Left cardiac atrium (tissue), 4 donors: ENCODE measurements around the gene TWF2. TPM values are rescaled to one million over a fixed set of nuclear protein-coding genes. Genes with fewer than 3 reads are reported as not detected.
"Not testable (repeated sequence)": the region's sequence is repeated elsewhere in the genome, so short reads cannot be mapped to it uniquely, and the experiment has no call there.

Experiments used
- ATAC-seq, 2 donors: fragments of 200-7000 bp; cut with Tn5 transposase; one replicate each; pipeline ENCODE4 v1.9.1; 2020; ENCODE audit warnings: mild to moderate bottlenecking in 2 of 2, moderate library complexity in 2 of 2
- DNase-seq: peaks from one replicate; pipeline ENCODE4 v3.0.0-alpha.2; 2020
- intact Hi-C, 2 donors: fragments of 100-400 bp; cut with DNase I; formaldehyde crosslinking; loops; one replicate each; pipeline versions ENCODE4 v1.14.1 to v1.15.1; 2022 to 2023
- long read RNA-seq: library from polyadenylated mRNA; unstranded; transcript quantifications from one replicate; pipeline ENCODE4 v2.0.0, GENCODE V29; 2021
- total RNA-seq, 2 donors: library from RNA; stranded (reverse); fragmentation: NEBNext Ultra II Directional; extraction: Animal tissue kit (Norgen Biotek cat#: 25700); gene quantifications; one replicate each; pipeline ENCODE4 v1.2.1, GENCODE V29; 2021
- donor health status: DM: no; HTN: yes; CAD: no.
- donor health status: DM: no; HTN: yes; CAD: no; lungs with severe emphysema.
- donor health status: DM: yes; HTN: yes; CAD: no.
- donor health status: Dilated cardiomyopathy.

The TWF2 gene
- total RNA-seq = 10 to 100 TPM; 45.9 to 51.7 TPM
- long read RNA-seq, transcript TWF2-201 (9 exons, 1,718 nt) = major isoform, 115 of 140 reads
- long read RNA-seq, partial matches to known transcripts = 17 of 140 reads
- long read RNA-seq, other reads (novel, unspliced or antisense) = 8 of 140 reads

GRCh38 chr3:52238761-52239701, at the start of gene TWF2:
TSS of gene TWF2 (minus strand) at chr3:52239158. CDS start at chr3:52239016, 142 bp downstream.
- intact Hi-C loops = no loop called here
- peak; percentile 88 for DNase-seq
- peak; percentile 91 to 92 for ATAC-seq

DNA sequence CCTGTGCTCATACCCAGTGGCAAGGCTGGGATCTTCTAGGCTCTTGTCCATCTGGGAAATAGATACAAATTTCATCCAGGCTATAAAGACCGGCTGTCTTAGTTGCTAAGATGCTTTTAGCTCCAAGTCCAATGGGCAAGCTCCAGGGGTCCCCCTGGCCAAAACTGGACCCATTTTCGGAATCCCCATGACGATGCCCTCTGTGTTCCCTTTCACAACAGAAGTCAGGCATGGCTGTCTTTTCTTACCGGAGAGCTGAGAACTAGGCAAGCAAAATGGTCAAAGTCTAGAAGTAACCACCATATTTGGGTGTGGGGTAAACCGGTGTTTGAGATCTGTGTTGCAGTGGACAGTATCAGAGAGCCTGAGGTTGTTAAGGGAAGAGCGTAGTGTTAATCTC, 49.7 kb upstream of the TWF2 start:
- intact Hi-C loops = no loop called here
- ATAC-seq = no peak
- DNase-seq = no peak

- intact Hi-C loops = no loop called here
- DNase-seq (peak; percentile 67), ATAC-seq (peak in 1 of 2 donors; percentile 7)
Measured at GRCh38 chr3:52286777-52287110, 47.8 kb upstream of the TWF2 start.

GRCh38 chr3:52284051-52284450, 45.1 kb upstream of the TWF2 start:
- DNase-seq, ATAC-seq, intact Hi-C loops: not testable (repeated sequence)

DNA sequence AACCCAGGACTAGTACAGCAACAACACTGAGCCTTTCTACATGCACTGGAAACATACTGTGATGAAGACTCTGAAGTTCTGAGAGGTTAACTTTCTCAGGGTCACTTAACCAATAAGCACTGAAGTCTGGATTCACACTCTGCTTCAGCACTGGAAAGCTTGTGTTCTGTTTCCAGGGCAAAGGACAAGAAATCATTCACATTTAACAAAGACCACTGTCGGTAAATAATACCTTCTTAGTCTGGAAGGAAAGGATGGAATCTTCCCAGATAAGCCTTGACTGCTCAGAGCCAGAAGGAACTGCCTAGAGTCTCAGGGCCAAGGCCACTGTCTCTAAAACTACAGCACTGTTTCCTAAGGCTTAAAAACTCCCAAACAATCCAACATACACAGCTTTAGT, 44.3 kb upstream of the TWF2 start:
- intact Hi-C loops = no loop called here
- no peak for ATAC-seq

DNA sequence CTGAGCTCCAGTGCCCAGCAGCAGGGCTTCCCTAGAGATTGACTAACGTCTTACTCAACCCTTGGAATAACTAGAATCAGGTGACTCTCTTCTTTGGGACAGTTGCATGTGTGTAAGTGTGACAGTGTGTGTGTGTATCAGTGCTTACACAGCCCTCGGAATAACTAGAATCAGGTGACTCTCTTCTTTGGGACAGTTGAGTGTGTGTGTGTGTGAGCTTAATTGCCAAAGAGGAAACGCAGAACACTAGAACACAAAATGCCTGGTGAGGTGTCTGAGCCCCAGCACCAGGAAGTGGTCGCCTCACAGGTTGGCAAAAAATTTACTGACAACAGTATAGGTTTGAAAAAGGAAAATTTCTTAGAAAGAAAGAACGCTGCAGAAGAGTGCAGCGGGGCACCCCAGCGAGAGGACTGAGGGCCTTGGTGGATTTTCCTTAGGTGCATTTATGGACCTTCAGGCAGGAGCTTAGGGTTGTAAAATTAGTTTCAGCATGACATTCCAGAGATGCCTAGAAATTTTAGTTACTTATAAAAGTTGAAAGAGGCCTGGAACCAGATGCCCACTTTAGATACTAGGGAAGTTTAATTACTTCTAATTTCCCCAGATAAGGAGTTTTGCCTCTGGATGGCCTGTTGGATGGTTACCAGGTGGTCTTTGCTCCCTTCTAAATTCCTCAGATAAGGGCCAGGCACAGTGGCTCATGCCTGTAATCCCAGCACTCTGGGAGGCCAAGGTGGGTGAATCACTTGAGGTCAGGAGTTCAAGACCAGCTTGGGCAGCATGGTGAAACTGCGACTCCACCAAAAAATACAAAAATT, 43.2 kb upstream of the TWF2 start:
- DNase-seq = no peak
- no peak for ATAC-seq
- intact Hi-C loops = no loop called here

More for the DNA sequence above, 44.3 kb upstream of the TWF2 start:
- DNase-seq = no peak

DNA sequence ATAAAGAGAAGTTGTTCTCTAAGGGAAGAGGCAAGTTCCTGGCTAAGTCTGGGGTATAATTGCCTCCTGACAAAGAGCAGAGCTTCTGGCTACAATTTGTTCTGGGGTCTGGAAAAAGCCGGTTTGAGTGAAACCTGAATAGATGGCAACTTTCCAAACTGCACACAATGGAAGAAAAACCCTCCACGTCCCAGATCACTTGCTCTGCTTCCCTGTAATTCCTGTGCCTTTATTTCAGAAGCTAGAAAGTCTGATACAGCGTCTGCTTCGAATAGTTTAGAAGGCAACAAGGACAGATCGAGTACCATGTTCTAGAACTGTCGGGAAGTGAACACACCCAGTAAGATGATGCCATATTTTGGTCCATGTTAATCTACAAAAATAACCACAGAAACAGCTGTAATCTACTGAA, 41.1 kb upstream of the TWF2 start:
- ATAC-seq = no peak
- intact Hi-C loops = no loop called here
- no peak for DNase-seq

- intact Hi-C loops = loop anchor here in 1 of 2 donors (5.0 kb wide), 2 partner anchors 37 to 277 kb away; no protein-coding TSS in a partner anchor
- no peak for DNase-seq
- ATAC-seq = no peak
Measured at GRCh38 chr3:52279596-52279995, 40.6 kb upstream of the TWF2 start.

DNA sequence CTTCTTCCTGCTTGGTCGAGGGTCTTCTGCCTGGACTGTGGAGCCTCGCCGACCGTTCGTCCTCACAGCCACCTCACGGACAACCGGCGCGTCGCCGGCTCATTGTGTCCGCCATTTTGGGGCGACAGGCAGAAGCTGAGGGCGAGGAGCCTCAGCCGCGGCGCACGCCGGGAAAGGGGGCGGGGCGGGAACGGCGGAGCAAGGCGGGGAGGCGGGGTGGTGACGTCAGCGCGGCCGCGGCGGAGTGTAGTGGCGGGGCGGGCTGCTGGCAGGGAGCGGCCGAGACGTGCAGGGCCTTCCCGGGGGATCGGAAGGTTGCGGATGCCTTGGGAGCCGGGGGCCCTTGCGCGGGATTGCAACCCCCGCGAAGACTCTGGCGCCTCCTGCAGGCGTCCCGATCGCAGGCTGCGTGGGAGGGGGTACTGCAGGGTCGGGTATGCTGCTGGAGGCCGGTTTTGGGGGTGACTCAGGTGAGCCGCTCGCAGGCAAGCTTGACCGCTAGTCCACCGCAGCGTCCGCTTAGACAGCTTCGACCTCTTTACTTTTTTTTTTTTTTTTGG, 39.6 kb upstream of the TWF2 start, which contains the start of gene WDR82:
WDR82 (minus strand) TSS at position 140 of the 560 bp plus-strand sequence. CDS start 288 bp downstream, outside the sequence.
- DNase-seq (peak; percentile 98), ATAC-seq (peak; percentile 97)
- intact Hi-C loops = loop anchor here in 1 of 2 donors (5.0 kb wide), 2 partner anchors 36 to 276 kb away; no protein-coding TSS in a partner anchor

DNA sequence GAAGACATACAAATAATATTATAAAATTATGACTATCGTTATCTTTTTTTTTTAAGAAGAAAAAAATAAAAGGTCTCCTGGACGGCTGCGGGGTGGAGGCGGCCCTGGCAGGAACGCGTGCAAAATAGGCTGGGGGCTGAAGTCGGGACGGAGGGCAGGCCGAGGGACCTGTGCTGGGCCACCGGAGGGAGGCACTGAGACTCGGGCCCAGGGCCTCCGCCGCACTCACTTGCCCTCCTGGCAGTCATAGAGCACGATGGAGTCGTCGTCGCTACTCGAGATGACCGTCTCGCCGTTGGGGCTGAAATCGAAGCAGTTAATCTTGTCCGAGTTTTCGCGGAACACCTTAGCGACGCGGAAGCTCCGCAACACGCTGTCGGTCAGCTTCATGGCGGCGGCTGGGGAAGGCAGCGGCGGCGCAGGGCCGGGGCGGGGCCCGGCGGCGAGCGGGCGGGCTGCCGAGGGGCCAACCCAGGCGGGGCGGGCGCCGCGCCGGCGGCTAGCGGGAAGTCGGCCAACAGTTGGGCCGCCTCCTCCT, 39.1 kb upstream of the TWF2 start:
- peak; percentile 68 for DNase-seq
- ATAC-seq = peak; percentile 82 to 88

DNA sequence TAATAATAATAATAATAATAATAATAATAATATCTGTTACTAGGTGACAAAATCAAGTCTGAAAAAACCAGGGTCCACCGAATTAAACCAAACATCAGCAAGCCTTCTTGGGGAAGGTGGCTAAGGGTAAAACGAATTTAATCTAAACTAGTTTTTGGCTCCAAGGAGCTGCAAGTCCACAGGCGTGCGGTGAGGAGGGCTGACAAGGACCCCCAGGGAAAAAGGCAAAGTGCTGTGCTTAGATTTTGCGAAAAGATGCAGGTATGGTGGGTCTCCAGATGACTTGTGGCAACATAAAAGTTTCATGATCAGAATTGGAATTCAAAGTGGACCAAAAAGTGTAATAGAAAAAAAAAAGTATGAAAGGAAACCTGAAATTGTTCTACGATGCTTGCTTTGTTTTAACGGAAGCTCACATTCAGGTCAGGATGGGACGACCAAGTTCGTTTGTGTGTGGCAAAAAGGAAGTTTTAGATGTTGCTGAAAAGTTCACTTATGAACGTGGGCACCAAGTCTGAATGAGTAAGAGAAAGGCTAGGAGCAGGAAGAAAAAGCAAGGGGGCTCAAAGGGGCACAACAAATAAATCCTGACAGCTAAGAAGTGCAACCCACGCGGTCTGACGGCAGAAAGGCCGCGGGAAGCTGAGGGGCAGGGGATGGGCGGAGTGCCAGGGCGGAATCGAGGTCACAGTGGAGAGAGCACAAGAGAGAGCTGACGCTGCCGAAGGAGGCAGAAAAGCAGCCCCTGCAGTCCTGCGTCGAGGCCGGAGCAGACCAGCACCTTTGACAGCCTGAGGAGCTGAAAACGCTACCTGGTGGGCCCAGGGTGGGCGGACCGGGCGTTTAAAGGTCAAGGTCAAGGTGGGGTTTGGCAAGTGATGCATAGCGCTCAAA, 38.4 kb upstream of the TWF2 start:
- intact Hi-C loops = loop anchor here in 1 of 2 donors (5.0 kb wide), 2 partner anchors 35 to 275 kb away; no protein-coding TSS in a partner anchor
- peak; percentile 64 for ATAC-seq
- peak; percentile 88 for DNase-seq

More for the DNA sequence above, 39.1 kb upstream of the TWF2 start:
- intact Hi-C loops = loop anchor here in 1 of 2 donors (5.0 kb wide), 2 partner anchors 36 to 276 kb away; no protein-coding TSS in a partner anchor

- intact Hi-C loops = loop anchor here in 1 of 2 donors (5.0 kb wide), 2 partner anchors 32 to 272 kb away; no protein-coding TSS in a partner anchor
- ATAC-seq, DNase-seq: not testable (repeated sequence)
Measured at GRCh38 chr3:52274781-52275180, 35.8 kb upstream of the TWF2 start.

DNA sequence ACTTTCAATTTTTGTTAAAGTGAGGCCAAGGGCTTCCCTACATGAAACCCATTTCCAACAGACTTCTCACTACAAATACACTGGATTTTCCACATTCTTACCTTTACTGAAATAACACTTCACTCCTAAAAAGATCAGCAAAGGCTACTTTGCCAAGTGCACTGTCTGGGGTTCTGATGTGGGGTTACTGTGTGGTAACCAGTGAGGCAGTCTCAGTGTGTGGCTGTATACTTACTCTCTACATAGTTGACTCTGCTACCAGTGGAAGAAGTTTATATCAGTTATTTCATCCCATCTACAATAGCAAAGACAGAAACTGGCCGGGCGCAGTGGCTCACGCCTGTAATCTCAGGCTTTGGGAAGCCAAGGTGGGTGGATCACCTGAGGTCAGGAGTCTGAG, 33.9 kb upstream of the TWF2 start:
- no peak for DNase-seq
- intact Hi-C loops = no loop called here
- ATAC-seq = no peak

GRCh38 chr3:52272172-52272571, 33.2 kb upstream of the TWF2 start:
- intact Hi-C loops, DNase-seq, ATAC-seq: not testable (repeated sequence)

DNA sequence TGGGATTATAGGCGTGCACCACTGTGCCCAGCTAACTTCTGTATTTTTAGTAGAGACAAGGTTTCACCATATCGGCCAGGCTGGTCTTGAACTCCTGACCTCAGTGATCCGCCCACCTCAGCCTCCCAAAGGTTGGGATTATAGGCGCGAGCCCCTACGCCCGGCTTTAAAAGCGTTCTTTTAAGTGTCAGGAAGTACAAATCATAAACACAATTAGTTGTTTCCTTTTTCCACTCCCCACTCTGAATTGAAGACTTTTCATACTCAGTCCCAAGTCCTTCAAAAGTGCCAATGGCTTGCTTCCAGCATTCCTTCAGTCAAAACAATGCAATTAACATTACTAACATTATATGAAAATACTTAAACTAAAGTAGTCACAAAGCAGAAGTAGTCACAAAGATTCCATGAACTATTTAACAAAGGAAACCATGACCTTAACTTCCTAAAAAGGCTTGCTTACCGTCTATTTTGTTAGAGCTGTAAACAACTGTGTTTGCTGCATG, 31.3 kb upstream of the TWF2 start:
- intact Hi-C loops = no loop called here
- ATAC-seq (peak in 1 of 2 donors; percentile 21), DNase-seq (no peak)

DNA sequence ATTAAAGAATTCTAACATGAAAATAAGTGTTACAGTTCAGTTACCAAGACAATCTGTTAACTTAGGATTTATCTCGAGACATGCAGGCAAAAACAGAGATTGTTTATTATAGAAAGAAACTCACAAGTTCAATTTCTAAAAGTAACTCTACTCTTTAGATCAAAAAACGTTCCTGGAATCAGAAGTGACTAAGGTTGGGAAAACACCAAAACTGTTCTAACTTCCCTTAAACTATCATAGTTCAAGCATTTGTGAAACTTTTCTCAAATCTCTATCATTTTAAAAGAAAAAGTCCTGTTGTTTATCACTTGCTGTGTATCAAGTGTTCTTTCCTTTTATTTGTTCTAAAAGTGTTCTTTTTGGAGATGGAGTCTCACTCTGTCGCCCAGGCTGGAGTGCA, 30.8 kb upstream of the TWF2 start:
- ATAC-seq = no peak
- no peak for DNase-seq
- intact Hi-C loops = no loop called here

DNA sequence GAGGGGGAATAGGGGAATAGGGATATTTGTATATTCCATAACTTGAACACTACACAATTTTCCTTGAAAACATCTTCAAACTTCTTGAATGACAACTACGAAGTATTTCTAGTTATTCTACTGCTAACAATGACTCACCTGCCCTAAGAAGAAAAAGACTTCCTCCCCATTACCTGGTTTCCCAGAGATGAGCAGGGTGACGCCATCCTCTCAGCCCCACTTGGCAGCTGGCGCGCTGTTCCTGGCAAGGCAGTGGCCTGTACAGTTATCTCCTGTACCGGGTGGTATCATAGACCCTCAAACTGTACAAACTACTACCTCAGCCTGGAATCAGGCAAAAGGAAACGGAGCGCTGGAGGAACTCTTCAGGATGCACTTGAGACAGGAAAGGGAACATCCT, 29.1 kb upstream of the TWF2 start:
- intact Hi-C loops = no loop called here
- DNase-seq = no peak
- ATAC-seq = peak in 1 of 2 donors; percentile 43
